OCI-LY3 (cell line): ENCODE results near the gene ST8SIA4.

ENCODE experiments used
- CTCF ChIP-seq: fragments of 200-600, 300-600 bp; sonication (generic); IDR thresholded peaks from 2 replicates; pipeline ENCODE4 v1.5.1; 2014; ENCODE audit warnings: antibody characterized with exemption, low read length, low read depth
- EZH2phosphoT487 ChIP-seq: fragments of 200-600 bp; shearing (Covaris generic); IDR thresholded peaks from 2 replicates; pipeline ENCODE4 v1.6.1; 2018; ENCODE audit warnings: antibody characterized with exemption, mixed run types, low read depth

DNA sequence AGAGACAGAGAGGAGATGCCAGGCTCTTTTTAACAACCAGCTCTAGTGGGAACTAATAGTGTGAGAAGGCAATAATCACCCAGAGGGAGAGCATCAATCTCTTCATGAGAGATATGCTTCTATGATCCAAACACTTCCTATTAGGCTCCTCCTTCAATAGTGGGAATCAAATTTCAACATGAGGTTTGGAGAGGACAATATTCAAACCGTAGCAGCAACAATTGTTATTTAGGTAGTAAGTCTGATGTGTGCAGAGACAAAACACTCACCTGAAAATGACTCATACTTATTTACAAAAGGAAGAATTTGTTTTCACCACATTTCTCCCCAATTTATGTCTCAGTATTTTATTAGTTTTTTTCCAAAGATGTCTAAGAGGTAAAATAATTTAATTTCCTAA is 144.3 kb downstream of the ST8SIA4 start:
- TF ChIP-seq CTCF (no peak), EZH2phosphoT487 (no peak)
